Keratinocyte (primary cell): ENCODE measurements around the gene THOC3.
"Not testable (repeated sequence)": the region's sequence is repeated elsewhere in the genome, so short reads cannot be mapped to it uniquely, and the experiment has no call there.

ENCODE experiments used
- EZH2 ChIP-seq: IDR thresholded peaks from one replicate; pipeline ENCODE4 v1.6.1; 2012; ENCODE audit warnings: inconsistent platforms, mild to moderate bottlenecking, low read length, moderate library complexity
- TF ChIP-seq, protein P1 (sequence below), 3 experiments: IDR thresholded peaks in 1 of 3; conservative IDR thresholded peaks in 1 of 3; optimal IDR thresholded peaks in 1 of 3; 2 replicates in 2 of 3; 3 replicates in 1 of 3; pipeline versions ENCODE3 to v1.5.1; 2011; ENCODE audit warnings: low read length in 3 of 3, mild to moderate bottlenecking in 3 of 3, moderate library complexity in 2 of 3, control low read depth in 1 of 3, inconsistent platforms in 1 of 3; ENCODE audit not compliant: insufficient read depth in 2 of 3; ENCODE audit errors: extremely low read depth in 1 of 3

DNA sequence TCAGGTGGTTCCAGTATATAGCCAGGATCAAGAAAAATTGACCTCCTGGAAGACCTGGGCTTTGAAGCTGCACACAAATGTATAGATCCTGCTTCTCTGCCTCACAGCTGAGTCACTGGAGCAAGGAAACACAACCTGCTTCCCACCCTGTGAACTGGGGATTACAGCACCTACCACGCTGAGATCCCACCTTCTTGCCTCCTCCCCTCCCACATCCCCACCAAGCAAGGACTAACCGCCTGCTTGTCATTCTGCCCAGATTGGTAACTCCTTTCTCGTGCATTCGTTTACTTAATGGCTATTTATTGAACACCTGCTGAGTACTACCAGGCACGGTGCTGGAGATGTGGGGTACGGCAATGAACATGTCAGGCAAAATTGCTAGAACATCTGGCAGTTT lies 14.0 kb downstream of the THOC3 start:
- TF ChIP-seq, protein P1, sequence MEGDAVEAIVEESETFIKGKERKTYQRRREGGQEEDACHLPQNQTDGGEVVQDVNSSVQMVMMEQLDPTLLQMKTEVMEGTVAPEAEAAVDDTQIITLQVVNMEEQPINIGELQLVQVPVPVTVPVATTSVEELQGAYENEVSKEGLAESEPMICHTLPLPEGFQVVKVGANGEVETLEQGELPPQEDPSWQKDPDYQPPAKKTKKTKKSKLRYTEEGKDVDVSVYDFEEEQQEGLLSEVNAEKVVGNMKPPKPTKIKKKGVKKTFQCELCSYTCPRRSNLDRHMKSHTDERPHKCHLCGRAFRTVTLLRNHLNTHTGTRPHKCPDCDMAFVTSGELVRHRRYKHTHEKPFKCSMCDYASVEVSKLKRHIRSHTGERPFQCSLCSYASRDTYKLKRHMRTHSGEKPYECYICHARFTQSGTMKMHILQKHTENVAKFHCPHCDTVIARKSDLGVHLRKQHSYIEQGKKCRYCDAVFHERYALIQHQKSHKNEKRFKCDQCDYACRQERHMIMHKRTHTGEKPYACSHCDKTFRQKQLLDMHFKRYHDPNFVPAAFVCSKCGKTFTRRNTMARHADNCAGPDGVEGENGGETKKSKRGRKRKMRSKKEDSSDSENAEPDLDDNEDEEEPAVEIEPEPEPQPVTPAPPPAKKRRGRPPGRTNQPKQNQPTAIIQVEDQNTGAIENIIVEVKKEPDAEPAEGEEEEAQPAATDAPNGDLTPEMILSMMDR (optimal IDR thresholded peaks at IDR 0.05 in 1 of 3, IDR thresholded peaks at IDR 0.05 in 1 of 3, conservative IDR thresholded peaks at IDR 0.05 in 1 of 3; ENCODE audit: extremely low read depth in 1 of 3, insufficient read depth in 2 of 3, low read length in 3 of 3) = not testable (repeated sequence)
- TF ChIP-seq EZH2 = not testable (repeated sequence)
